GM19438 (cell line): ENCODE measurements around the gene RO60.

Source experiments
- ATAC-seq: cut with Tn5 transposase; IDR thresholded peaks from one replicate; pipeline ENCODE4 v1.9.1; 2021; ENCODE audit warnings: low read depth; ENCODE audit not compliant: unreplicated experiment

RO60 gene

DNA sequence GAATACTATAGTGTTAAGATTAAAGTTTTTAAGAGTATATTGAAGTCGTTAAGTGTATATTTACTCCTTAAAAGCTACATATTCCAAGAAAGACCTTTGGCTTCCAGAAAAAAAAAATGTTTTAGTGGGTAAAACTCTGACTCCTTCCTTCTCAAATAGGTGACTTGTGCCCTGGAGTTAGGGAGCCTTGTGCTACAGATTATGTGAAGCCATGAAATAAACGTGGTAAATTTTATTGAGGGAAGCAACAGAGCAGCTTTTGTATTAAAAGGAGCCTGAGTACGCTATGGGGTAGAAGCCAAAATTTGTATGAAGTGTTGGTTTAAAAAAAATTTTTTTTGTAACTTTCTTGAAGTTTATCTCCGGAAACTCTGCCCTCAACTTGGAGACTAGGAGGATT lies 994 bp downstream of the RO60 start:
- no peak for ATAC-seq

GRCh38 chr1:193060938-193061337 lies 1.5 kb downstream of the RO60 start:
- ATAC-seq = no peak

GRCh38 chr1:193062698-193063463 lies 3.5 kb downstream of the RO60 start:
- no peak for ATAC-seq

GRCh38 chr1:193065954-193066353 lies 6.5 kb downstream of the RO60 start:
- ATAC-seq = no peak

DNA sequence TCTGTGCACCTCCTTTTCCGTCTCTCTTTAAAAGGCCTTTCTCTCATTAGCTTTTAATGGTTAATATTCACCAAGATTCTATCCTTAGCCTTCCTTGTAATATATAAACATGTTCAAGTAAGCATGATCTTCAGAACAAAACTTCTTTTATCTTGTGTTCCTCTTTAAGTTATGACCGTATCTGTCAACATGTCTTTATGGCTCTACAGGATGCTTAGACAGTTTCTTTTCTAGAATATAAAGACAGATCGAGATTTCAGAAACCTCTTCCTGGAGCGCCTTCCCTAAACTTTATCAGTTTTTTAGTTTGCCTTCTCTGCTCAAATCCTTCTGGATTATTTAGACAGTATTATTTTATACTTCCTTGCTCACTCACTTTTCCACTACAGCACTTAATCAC lies 7.2 kb downstream of the RO60 start:
- no peak for ATAC-seq

GRCh38 chr1:193068013-193068412 lies 8.6 kb downstream of the RO60 start:
- ATAC-seq = no peak

DNA sequence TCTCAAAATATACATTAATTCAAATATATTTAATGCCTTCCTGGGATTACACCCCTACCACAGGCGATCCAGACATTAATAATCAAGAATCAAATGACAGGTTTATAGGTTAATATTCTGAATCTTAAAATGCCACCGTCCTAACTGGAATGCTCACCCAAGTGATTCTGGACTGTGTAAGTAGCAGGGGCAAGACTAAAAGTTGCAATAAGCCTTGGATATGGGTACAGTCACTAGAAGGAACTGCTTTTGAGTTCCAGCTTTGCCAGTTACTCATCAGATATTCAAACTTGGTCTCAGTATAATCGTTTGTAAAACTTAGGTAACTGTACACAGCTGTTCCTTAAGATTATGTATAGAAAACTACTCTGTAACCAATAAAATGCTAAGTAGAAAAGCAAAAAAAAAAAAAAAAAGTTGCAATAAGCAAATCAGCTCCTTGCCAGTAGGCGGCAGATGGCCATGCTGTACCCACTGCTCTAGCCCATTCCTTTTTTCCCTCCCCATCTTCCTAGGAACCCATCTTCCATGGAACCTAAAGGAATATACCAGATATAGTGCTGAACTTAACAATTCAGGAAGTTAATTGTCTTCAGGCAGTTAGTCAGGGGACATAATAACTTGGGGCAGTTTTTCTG lies 10.5 kb downstream of the RO60 start:
- ATAC-seq = no peak

GRCh38 chr1:193070386-193070753 lies 11.0 kb downstream of the RO60 start:
- ATAC-seq = peak; percentile 42

DNA sequence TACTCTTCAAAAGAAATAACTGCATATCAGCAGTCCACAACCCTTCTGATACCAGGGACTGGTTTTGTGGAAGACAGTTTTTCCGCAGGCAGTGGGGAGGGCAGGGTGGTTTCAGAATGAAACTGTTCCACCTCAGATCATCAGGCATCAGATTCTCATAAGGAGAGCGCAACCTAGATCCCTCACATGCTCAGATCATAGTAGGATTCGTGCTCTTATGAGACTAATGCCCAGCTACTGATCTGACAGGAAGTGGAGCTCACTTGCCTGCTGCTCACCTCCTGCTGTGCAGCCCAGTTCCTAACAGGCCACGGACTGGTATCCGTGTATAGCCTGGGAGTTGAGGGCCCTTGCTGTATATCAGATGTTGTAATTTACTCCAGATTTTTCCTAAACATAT lies 11.5 kb downstream of the RO60 start:
- no peak for ATAC-seq

DNA sequence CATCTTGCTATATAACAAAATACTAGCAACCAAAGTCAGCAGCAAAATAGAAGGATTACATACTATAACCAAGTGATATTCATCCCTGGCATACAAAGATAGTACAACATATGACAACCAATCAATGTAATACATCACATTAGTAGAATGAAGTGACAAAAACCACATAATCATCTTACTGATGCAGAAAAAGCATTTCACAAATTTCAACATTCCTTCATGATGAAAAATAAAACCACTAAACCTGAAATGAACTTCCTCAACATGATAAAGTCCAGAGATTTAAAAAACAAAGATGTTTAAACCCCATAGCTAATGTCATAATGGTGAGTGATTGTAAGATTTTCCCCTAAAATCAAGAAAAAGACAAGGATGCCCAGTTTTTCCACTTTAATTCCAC lies 18.6 kb downstream of the RO60 start:
- ATAC-seq = no peak

GRCh38 chr1:193079187-193079586 lies 19.8 kb downstream of the RO60 start:
- ATAC-seq = no peak

- peak; percentile 72 for ATAC-seq
Measured at GRCh38 chr1:193083365-193084088, 24.1 kb downstream of the RO60 start.

- ATAC-seq = no peak
Measured at GRCh38 chr1:193085263-193085662, 25.9 kb downstream of the RO60 start.

DNA sequence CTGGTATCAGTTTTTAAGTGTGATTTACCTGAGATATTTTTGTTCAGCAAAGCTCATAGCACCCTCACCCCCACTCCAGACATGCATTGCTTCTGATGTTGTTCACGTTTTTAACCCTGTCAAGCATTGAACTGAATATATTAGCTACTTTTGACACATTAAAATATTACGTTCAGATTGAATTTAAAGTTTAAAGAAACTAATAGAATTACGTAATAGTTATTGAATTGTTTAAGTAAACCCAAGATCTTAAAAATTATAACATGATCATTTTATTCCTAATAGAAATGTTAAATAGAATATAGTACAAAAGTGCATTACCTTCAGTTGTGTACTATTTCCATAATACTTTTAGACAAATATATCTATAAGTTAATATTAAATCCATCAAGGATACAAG lies 26.9 kb downstream of the RO60 start:
- no peak for ATAC-seq

- no peak for ATAC-seq
Measured at GRCh38 chr1:193087893-193088292, 28.5 kb downstream of the RO60 start.

DNA sequence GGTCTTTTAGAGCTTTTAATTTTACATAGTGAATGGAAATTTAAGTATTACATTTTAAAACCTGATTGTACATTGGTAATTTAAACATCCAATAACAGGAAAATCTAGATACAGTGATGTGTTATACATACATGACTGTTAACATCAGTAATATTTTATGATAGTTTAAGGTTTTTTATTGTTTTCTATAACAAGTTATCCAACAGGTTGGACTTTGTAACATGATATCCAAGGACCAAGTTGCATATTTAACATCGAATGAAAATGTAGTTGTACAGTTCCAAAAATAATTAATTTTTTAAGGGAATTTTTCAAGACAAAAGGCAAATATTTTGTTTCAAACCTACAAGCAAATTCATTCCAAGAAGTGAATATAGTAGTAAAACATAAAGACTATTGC lies 31.5 kb downstream of the RO60 start:
- no peak for ATAC-seq

GRCh38 chr1:193094112-193094511 lies 34.7 kb downstream of the RO60 start:
- ATAC-seq = no peak

DNA sequence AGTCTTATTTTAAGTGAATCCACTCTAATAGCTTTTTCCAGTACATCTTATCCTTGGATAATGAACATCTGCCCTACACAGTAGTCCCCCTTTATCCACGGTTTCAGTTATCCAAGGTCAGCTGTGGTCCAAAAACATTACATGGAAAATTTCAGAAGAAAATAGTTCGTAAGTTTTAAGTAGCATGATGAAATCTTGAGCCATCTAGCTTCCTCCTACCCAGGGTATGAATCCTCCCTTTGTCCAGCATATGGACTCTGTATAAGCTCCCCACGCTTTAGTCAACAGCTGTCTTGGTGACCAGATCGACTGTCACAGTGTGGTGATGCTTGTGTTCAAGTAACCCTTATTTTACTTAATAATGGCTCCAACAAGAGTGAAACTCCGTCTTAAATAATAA lies 43.2 kb downstream of the RO60 start:
- no peak for ATAC-seq

- no peak for ATAC-seq
Measured at GRCh38 chr1:193103759-193104501, 44.5 kb downstream of the RO60 start.

DNA sequence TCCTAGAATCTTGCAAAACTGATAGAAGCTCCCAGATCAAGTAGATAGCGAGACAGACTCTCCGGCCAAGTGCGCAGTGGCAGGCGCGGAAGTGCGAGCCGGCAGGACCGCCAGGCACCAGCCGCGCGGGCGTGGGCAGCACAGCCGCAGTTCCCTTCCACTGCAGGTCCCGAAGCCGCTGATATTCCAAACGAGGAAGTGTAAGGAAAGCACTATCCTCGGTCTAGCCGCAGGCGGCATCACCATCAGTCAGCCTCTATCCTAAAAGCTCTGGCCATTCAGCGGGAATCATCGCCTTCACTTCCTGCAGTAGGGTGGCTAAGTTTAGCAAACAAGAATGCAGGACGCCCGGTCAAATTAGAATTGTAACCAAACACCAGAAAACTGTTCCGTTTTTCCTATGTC lies 45.1 kb downstream of the RO60 start:
- peak; percentile 41 for ATAC-seq
